GM06990 (cell line): ENCODE data around the gene CDK17.
"Not testable (repeated sequence)": the region's sequence is repeated elsewhere in the genome, so short reads cannot be mapped to it uniquely, and the experiment has no call there.

Source experiments
- DNase-seq: peaks from one replicate; pipeline ENCODE4 v3.0.0-alpha.2; 2011; ENCODE audit not compliant: insufficient read length; ENCODE audit errors: extremely low read depth
- H3K27me3 ChIP-seq: replicated peaks from 2 replicates; pipeline ENCODE4 v1.6.0; 2011; ENCODE audit warnings: low read length; ENCODE audit not compliant: control insufficient read depth, insufficient read depth
- H3K36me3 ChIP-seq: 2 replicates; pipeline ENCODE4 v1.5.1; 2011; ENCODE audit warnings: low read length; ENCODE audit not compliant: control insufficient read depth, insufficient read depth
- H3K4me3 ChIP-seq: replicated peaks from 2 replicates; pipeline ENCODE4 v1.5.1; 2011; ENCODE audit warnings: low read depth, mild to moderate bottlenecking, control low read depth, low read length
- CTCF ChIP-seq: IDR thresholded peaks from 2 replicates; pipeline ENCODE4 v1.5.1; 2011; ENCODE audit warnings: low read length, control low read depth, mild to moderate bottlenecking, inconsistent platforms; ENCODE audit not compliant: insufficient read depth, poor library complexity, severe bottlenecking

CDK17 gene

GRCh38 chr12:96397756-96398423, 2.3 kb downstream of the CDK17 start:
- no peaks in the 10 kb centered on the region for H3K27me3 ChIP-seq
- no peak for TF ChIP-seq CTCF
- no peaks in the 10 kb centered on the region for H3K36me3 ChIP-seq
- DNase-seq: no peak
- H3K4me3 ChIP-seq: peak overlapping the region; percentile 84

- Histone ChIP-seq H3K4me3 (peak overlapping the region; percentile 84), H3K36me3 (no peaks in the 10 kb centered on the region), H3K27me3 (no peaks in the 10 kb centered on the region)
- no peak for TF ChIP-seq CTCF
- DNase-seq: no peak
Measured at GRCh38 chr12:96396914-96397313, 3.3 kb downstream of the CDK17 start.

DNA sequence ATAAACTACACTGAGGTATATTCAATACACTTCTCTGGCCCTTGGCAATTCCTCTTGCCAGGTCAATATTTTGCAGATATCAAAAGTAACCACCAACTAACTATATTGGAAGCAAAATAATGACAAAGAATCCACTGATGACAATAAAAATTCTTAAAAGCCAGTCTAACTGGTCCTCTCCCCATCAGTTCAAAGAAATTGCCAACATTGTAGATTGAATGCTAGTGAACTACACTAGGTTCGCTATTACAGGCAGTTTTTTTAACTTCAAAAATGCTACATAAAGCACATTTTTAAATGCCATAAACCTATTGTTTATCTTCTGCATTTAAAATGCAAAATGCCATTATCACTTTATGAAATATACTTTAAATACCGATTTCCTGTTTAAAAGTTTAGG, 4.0 kb downstream of the CDK17 start:
- TF ChIP-seq CTCF: no peak
- no peak for DNase-seq
- H3K36me3 ChIP-seq: no peaks in the 10 kb centered on the region
- H3K27me3 ChIP-seq: no peaks in the 10 kb centered on the region
- H3K4me3 ChIP-seq: no peak overlapping the region

DNA sequence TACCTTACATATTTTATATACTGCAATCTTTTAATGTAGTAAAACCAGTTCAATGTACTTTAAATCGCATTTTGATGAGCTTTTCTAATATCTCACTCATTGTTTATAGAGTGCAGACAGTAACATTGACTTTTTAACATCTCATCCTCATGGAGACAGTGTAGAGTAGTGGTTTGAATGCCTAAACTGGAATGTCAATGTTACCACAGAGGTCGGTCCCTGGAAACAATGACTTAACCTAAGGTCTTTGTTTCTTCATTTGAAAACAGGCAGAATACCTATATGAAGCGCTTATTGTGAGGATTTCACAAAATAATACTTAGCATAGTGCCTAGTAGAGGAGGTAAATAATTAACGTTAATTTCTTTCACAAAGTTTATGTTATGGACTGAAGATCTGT, 5.0 kb downstream of the CDK17 start:
- DNase-seq: no peak
- no peak overlapping the region for H3K4me3 ChIP-seq
- no peak for TF ChIP-seq CTCF
- no peaks in the 10 kb centered on the region for H3K27me3 ChIP-seq
- H3K36me3 ChIP-seq: no peaks in the 10 kb centered on the region

GRCh38 chr12:96393229-96393628, 7.0 kb downstream of the CDK17 start:
- not testable (repeated sequence) for H3K4me3 ChIP-seq

DNA sequence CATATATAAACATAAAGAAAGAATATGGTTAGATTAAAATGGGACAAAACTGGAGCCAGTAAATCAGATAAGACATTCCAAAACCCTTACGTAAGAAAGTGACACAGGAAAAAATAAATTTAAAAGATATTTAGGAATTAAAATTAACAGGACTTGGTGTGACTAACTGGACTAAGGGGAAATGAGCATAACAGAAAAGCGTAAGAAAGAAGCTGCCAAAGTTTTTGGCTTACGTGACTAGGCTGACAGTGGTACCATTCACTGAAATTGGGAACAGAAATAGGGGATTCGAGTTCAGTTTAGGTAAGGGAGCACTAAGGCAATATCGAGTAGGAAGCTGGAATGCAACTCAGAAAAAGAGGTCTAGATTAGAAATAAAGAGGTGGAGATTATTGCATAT, 7.8 kb downstream of the CDK17 start:
- TF ChIP-seq CTCF: no peak
- DNase-seq: no peak
- Histone ChIP-seq H3K36me3 (no peaks in the 10 kb centered on the region), H3K4me3 (no peak overlapping the region), H3K27me3 (no peaks in the 10 kb centered on the region)

More at GRCh38 chr12:96393229-96393628, 7.0 kb downstream of the CDK17 start:
- H3K36me3 ChIP-seq, DNase-seq, H3K27me3 ChIP-seq: not testable (repeated sequence)
